AG04450 (cell line): ENCODE data around the gene ATP9B. TPM values are rescaled to one million over a fixed set of nuclear protein-coding genes. Genes with fewer than 3 reads are reported as not detected.

ENCODE experiments used
- CTCF ChIA-PET: fragments of 300-600, 350-600 bp; formaldehyde crosslinking; extraction: SDS; loops from one replicate; lab custom pipeline; 2022; ENCODE audit warnings: antibody characterized with exemption, inconsistent platforms; lab: Charles Lee
- POLR2A ChIA-PET: fragments of 350-600 bp; formaldehyde crosslinking; extraction: SDS; loops from one replicate; lab custom pipeline; 2021; ENCODE audit warnings: antibody characterized with exemption, inconsistent platforms; lab: Yijun Ruan, JAX
- DNase-seq: peaks from one replicate; pipeline ENCODE4 v3.0.0-alpha.2; 2011; ENCODE audit warnings: low read depth, low spot score
- H3K27ac ChIP-seq: one replicate; pipeline ENCODE4 v1.5.1; 2012; ENCODE audit warnings: low read depth, low read length, control low read depth
- H3K27me3 ChIP-seq: one replicate; pipeline ENCODE4 v1.6.0; 2012; ENCODE audit warnings: low read length; ENCODE audit not compliant: control insufficient read depth, insufficient read depth
- H3K4me3 ChIP-seq: 2 replicates; pipeline ENCODE4 v1.5.1; 2011; ENCODE audit warnings: mild to moderate bottlenecking, low read depth, low read length, control low read depth
- H3K9me3 ChIP-seq: 2 replicates; pipeline ENCODE4 v1.5.1; 2012; ENCODE audit warnings: low read length; ENCODE audit not compliant: control insufficient read depth, insufficient read depth
- CTCF ChIP-seq: IDR thresholded peaks from 2 replicates; pipeline ENCODE4 v1.5.1; 2011; ENCODE audit warnings: low read depth, low read length, control low read depth, inconsistent platforms
- polyA plus RNA-seq: library from polyadenylated mRNA; depleted of rRNA; stranded (reverse); fragments of >200 nt; gene quantifications from 2 replicates; pipeline ENCODE4 v1.2.3, GENCODE V29; 2011

ATP9B gene
- polyA plus RNA-seq, 1 experiment = 18.1 TPM

DNA sequence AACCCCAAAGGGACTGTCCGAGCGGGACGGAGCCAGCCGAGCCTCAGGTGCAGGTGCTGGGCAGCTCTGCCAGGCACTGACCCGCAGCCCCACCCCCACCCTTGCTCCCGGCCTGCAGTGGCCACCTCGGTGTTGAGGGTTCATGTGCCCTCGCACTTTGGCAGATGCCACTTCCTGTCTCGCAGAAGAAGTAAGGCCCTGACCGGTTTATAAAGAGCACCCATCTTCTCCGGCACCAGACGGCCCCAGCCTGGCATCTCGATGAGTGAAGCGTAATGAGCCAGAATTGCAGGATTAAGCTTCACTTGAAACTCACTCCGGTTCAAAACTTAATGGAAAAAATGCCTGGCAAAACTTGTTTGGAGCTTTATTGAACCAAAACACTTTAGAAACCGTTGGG lies 315.6 kb downstream of the ATP9B start:
- ChIA-PET CTCF (interaction anchor here (0.7 to 7.4 kb wide), 4 partner anchors 144 to 768 kb away, joined by 4 to 68 read pairs (median 4); no protein-coding TSS in a partner anchor), POLR2A (no interaction called here)

GRCh38 chr18:79385326-79385707 lies 316.1 kb downstream of the ATP9B start:
- no peak for DNase-seq
- ChIA-PET POLR2A (no interaction called here), CTCF (interaction anchor here (0.7 to 1.2 kb wide), 2 partner anchors 145 to 767 kb away, joined by 4 to 5 read pairs; no protein-coding TSS in a partner anchor)
- H3K4me3 ChIP-seq = no peak overlapping the region
- peaks cover 25% of the 10 kb centered on the region for H3K27me3 ChIP-seq
- no peaks in the 10 kb centered on the region; the same call in 1 of the 2 replicates for H3K9me3 ChIP-seq
- TF ChIP-seq CTCF = no peak
- H3K27ac ChIP-seq = no peak overlapping the region

More for the DNA sequence above, 315.6 kb downstream of the ATP9B start:
- no peak overlapping the region for H3K4me3 ChIP-seq
- no peak for TF ChIP-seq CTCF
- H3K27me3 ChIP-seq = peaks cover 23% of the 10 kb centered on the region
- H3K27ac ChIP-seq = no peak overlapping the region
- no peaks in the 10 kb centered on the region; the same call in 1 of the 2 replicates for H3K9me3 ChIP-seq
- DNase-seq = no peak

DNA sequence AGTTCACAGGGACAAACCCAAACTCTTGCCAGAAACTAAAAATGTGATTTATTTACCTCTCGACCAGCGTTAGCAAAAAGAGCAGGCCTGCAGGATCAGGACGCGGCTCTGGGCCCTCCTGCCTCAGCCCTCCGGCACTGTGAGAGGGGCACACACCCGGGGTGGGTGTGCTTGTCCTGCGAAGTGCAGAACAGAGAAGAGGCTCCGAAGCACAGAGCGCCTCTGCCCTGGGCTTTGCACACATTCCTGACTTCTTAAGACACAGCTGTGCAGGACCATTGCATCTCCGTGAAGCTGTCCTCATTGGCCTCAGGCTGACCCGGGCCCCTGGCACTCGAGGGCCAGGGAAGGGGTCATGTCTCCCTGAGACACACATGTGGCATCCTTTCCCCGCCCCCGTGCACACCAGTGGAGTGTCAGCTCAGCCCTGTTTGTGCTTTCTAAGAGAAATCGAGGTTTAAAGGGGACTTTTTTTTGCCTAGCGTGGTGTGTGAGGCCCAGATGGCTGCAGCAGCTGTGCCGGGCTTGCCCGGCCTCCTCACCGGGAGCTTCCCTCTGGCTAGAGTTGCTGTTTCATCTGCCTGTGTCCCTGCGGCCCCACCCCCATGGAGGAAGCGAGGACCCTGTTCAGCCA lies 316.6 kb downstream of the ATP9B start:
- TF ChIP-seq CTCF = no peak
- POLR2A ChIA-PET = no interaction called here
- no peak for DNase-seq
- Histone ChIP-seq H3K4me3 (no peak overlapping the region), H3K27ac (no peak overlapping the region), H3K9me3 (no peaks in the 10 kb centered on the region; the same call in 1 of the 2 replicates), H3K27me3 (peaks cover 25% of the 10 kb centered on the region)
- CTCF ChIA-PET = interaction anchor here (1.2 kb wide), 1 partner anchor 144 kb away, joined by 5 read pairs; no protein-coding TSS in a partner anchor

GRCh38 chr18:79386547-79386946 lies 317.4 kb downstream of the ATP9B start:
- H3K9me3 ChIP-seq = no peaks in the 10 kb centered on the region; the same call in 1 of the 2 replicates
- CTCF ChIA-PET = interaction anchor here (2.2 kb wide), 1 partner anchor 7 kb away, joined by 7 read pairs; no protein-coding TSS in a partner anchor
- DNase-seq = no peak
- TF ChIP-seq CTCF = no peak
- no peak overlapping the region for H3K27ac ChIP-seq
- H3K27me3 ChIP-seq = peaks cover 25% of the 10 kb centered on the region
- POLR2A ChIA-PET = no interaction called here
- H3K4me3 ChIP-seq = no peak overlapping the region

DNA sequence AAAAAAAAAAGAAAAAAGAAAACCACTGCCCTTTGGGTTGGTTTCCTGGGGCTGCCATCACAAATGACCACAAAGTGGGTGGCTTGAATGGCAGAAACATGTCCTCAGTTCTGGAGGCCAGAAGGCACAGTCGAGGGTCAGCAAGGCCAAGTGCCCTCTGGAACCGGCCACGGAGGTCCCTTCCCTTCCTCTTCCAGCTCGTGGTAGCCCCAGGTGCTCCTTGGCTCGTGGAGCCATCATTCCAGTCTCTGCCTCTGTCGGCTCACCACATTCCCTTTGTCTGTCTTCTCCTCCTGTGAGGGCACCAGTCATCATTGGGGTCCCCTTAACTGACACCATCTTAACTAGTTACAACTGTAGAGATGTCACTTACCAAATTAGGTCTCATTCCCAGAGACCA lies 318.0 kb downstream of the ATP9B start:
- no peak overlapping the region for H3K4me3 ChIP-seq
- POLR2A ChIA-PET = no interaction called here
- TF ChIP-seq CTCF = no peak
- CTCF ChIA-PET = interaction anchor here (2.2 kb wide), 1 partner anchor 8 kb away, joined by 7 read pairs; no protein-coding TSS in a partner anchor
- no peak for DNase-seq
- no peaks in the 10 kb centered on the region; the same call in 1 of the 2 replicates for H3K9me3 ChIP-seq
- peaks cover 30% of the 10 kb centered on the region for H3K27me3 ChIP-seq
- H3K27ac ChIP-seq = no peak overlapping the region
